Activated T-cell treated with anti-CD3 and anti-CD28 coated beads, Interleukin-2, amount 50 U/mL, for 72 hours (primary cell): ENCODE measurements around the gene CAMK2G. TPM values are rescaled to one million over a fixed set of nuclear protein-coding genes. Genes with fewer than 3 reads are reported as not detected.
"Not testable (repeated sequence)": the region's sequence is repeated elsewhere in the genome, so short reads cannot be mapped to it uniquely, and the experiment has no call there.

Source experiments
- ATAC-seq, 2 donors: fragments of 150-1000 bp; cut with Tn5 transposase; replicated peaks in 1 of 2; 2 replicates each; pipeline ENCODE4 v1.10.0; 2021; ENCODE audit warnings: moderate library complexity in 2 of 2, mild to moderate bottlenecking in 1 of 2
- DNase-seq, 2 donors: peaks; one replicate each; pipeline ENCODE4 v3.0.0; 2021 to 2022; ENCODE audit warnings: mixed read lengths in 1 of 2
- H3K27ac Mint-ChIP-seq: one replicate; pipeline ENCODE4 v1.8.0; 2022; ENCODE audit warnings: mild to moderate bottlenecking, moderate library complexity, mixed read lengths
- H3K27me3 Mint-ChIP-seq: one replicate; pipeline ENCODE4 v1.8.0; 2022; ENCODE audit warnings: low read depth, mixed read lengths
- H3K36me3 Mint-ChIP-seq, 2 donors: one replicate each; pipeline ENCODE4 v1.8.0; 2022; ENCODE audit warnings: mixed read lengths in 2 of 2, mild to moderate bottlenecking in 1 of 2; ENCODE audit not compliant: insufficient read depth in 2 of 2
- H3K4me1 Mint-ChIP-seq: one replicate; pipeline ENCODE4 v1.8.0; 2022; ENCODE audit warnings: low read depth, mixed read lengths
- H3K4me3 Mint-ChIP-seq, 2 donors: one replicate each; pipeline ENCODE4 v1.8.0; 2022; ENCODE audit warnings: mild to moderate bottlenecking in 2 of 2, mixed read lengths in 2 of 2, moderate library complexity in 2 of 2
- H3K9me3 Mint-ChIP-seq, 2 donors: one replicate each; pipeline ENCODE4 v1.8.0; 2022; ENCODE audit warnings: mixed read lengths in 2 of 2
- total RNA-seq, 2 donors: library from RNA; stranded (reverse); gene quantifications; one replicate each; pipeline ENCODE4 v1.2.3, GENCODE V29; 2022

CAMK2G gene
- 10 to 100 TPM; 25.0 to 30.3 TPM for total RNA-seq

GRCh38 chr10:73874267-73875138 is at the start of gene CAMK2G:
Gene CAMK2G, minus strand, starts transcription at chr10:73874555. Its CDS starts 94 bp downstream, at chr10:73874461.
- H3K27me3 Mint-ChIP-seq = no peaks in the 10 kb centered on the region
- H3K4me3 Mint-ChIP-seq = peak within 1 kb of the TSS; percentile 93
- ATAC-seq (peak; percentile 89 to 90), DNase-seq (peak; percentile 85 to 91)
- peak within 1 kb of the TSS; percentile 41 for H3K27ac Mint-ChIP-seq
- H3K9me3 Mint-ChIP-seq = no peaks in the 10 kb centered on the region
- peaks cover 74% of the 10 kb centered on the region for H3K4me1 Mint-ChIP-seq
- peaks cover 0 to 3% of the 10 kb centered on the region in 2 donors for H3K36me3 Mint-ChIP-seq

GRCh38 chr10:73922864-73923133 is 48.4 kb upstream of the CAMK2G start:
- Mint-ChIP-seq H3K9me3 (peaks cover 0 to 2% of the 10 kb centered on the region in 2 donors), H3K27ac (no peak overlapping the region), H3K4me1 (peaks cover 34% of the 10 kb centered on the region), H3K27me3 (peaks cover 56% of the 10 kb centered on the region), H3K4me3 (peak overlapping the region; percentile 9 to 62), H3K36me3 (peaks cover 2 to 8% of the 10 kb centered on the region in 2 donors)
- DNase-seq = no peak
- peak; percentile 58 to 71 for ATAC-seq

- Mint-ChIP-seq H3K36me3 (peaks cover 2 to 8% of the 10 kb centered on the region in 2 donors), H3K27ac (no peak overlapping the region), H3K4me1 (peaks cover 34% of the 10 kb centered on the region), H3K27me3 (peaks cover 50% of the 10 kb centered on the region), H3K9me3 (peaks cover 0 to 2% of the 10 kb centered on the region in 2 donors), H3K4me3 (peak overlapping the region; percentile 31 to 62)
- peak; percentile 15 to 35 for DNase-seq
- ATAC-seq = peak; percentile 74 to 86
Observed at GRCh38 chr10:73922007-73922863, 47.9 kb upstream of the CAMK2G start.

GRCh38 chr10:73920089-73920488 is 45.7 kb upstream of the CAMK2G start:
- ATAC-seq (no peak), DNase-seq (no peak)
- H3K4me3 Mint-ChIP-seq = no peak overlapping the region
- H3K4me1 Mint-ChIP-seq = peaks cover 34% of the 10 kb centered on the region
- no peak overlapping the region for H3K27ac Mint-ChIP-seq
- H3K9me3 Mint-ChIP-seq = peaks cover 0 to 2% of the 10 kb centered on the region in 2 donors
- H3K36me3 Mint-ChIP-seq = peaks cover 2 to 8% of the 10 kb centered on the region in 2 donors
- H3K27me3 Mint-ChIP-seq = peaks cover 41% of the 10 kb centered on the region

GRCh38 chr10:73919481-73919880 is 45.1 kb upstream of the CAMK2G start:
- H3K27ac Mint-ChIP-seq, H3K9me3 Mint-ChIP-seq, DNase-seq, ATAC-seq, H3K4me3 Mint-ChIP-seq, H3K36me3 Mint-ChIP-seq: not testable (repeated sequence)
- Mint-ChIP-seq H3K4me1 (peaks cover 34% of the 10 kb centered on the region), H3K27me3 (peaks cover 35% of the 10 kb centered on the region)

GRCh38 chr10:73917566-73918305 is 43.4 kb upstream of the CAMK2G start:
- peaks cover 22% of the 10 kb centered on the region for H3K4me1 Mint-ChIP-seq
- peaks cover 2 to 8% of the 10 kb centered on the region in 2 donors for H3K36me3 Mint-ChIP-seq
- H3K27me3 Mint-ChIP-seq = peaks cover 32% of the 10 kb centered on the region
- ATAC-seq (no peak), DNase-seq (no peak)
- no peak overlapping the region for H3K27ac Mint-ChIP-seq
- H3K9me3 Mint-ChIP-seq = peaks cover 0 to 2% of the 10 kb centered on the region in 2 donors
- no peak overlapping the region for H3K4me3 Mint-ChIP-seq

- ATAC-seq (no peak), DNase-seq (no peak)
- H3K27ac Mint-ChIP-seq = no peak overlapping the region
- peaks cover 0 to 2% of the 10 kb centered on the region in 2 donors for H3K9me3 Mint-ChIP-seq
- H3K27me3 Mint-ChIP-seq = peaks cover 33% of the 10 kb centered on the region
- peaks cover 15% of the 10 kb centered on the region for H3K4me1 Mint-ChIP-seq
- peaks cover 2 to 8% of the 10 kb centered on the region in 2 donors for H3K36me3 Mint-ChIP-seq
- no peak overlapping the region for H3K4me3 Mint-ChIP-seq
Observed at GRCh38 chr10:73916761-73917470, 42.6 kb upstream of the CAMK2G start.

- Mint-ChIP-seq H3K4me3 (no peak overlapping the region), H3K27ac (no peak overlapping the region), H3K4me1 (peaks cover 20% of the 10 kb centered on the region), H3K36me3 (peaks cover 2 to 8% of the 10 kb centered on the region in 2 donors), H3K27me3 (peaks cover 47% of the 10 kb centered on the region), H3K9me3 (peaks cover 0 to 2% of the 10 kb centered on the region in 2 donors)
- DNase-seq (no peak), ATAC-seq (no peak)
Observed at GRCh38 chr10:73915206-73915851, 41.0 kb upstream of the CAMK2G start.

- ATAC-seq (no peak), DNase-seq (no peak)
- peaks cover 53% of the 10 kb centered on the region for H3K27me3 Mint-ChIP-seq
- H3K36me3 Mint-ChIP-seq = peaks cover 2 to 8% of the 10 kb centered on the region in 2 donors
- no peak overlapping the region for H3K4me3 Mint-ChIP-seq
- no peak overlapping the region for H3K27ac Mint-ChIP-seq
- peaks cover 27% of the 10 kb centered on the region for H3K4me1 Mint-ChIP-seq
- peaks cover 0 to 2% of the 10 kb centered on the region in 2 donors for H3K9me3 Mint-ChIP-seq
Observed at GRCh38 chr10:73914036-73914435, 39.7 kb upstream of the CAMK2G start.

- Mint-ChIP-seq H3K4me3 (peak overlapping the region; percentile 81 to 85), H3K9me3 (no peaks in the 10 kb centered on the region), H3K27me3 (peaks cover 70% of the 10 kb centered on the region), H3K4me1 (peaks cover 41% of the 10 kb centered on the region), H3K36me3 (no peaks in the 10 kb centered on the region), H3K27ac (no peak overlapping the region)
- ATAC-seq (peak in 1 of 2 donors; percentile 25), DNase-seq (no peak)
Observed at GRCh38 chr10:73911553-73912004, 37.2 kb upstream of the CAMK2G start.

- ATAC-seq (peak; percentile 68 to 73), DNase-seq (peak; percentile 50 to 58)
- Mint-ChIP-seq H3K4me1 (peaks cover 41% of the 10 kb centered on the region), H3K27ac (no peak within 1 kb of the TSS), H3K27me3 (peaks cover 67% of the 10 kb centered on the region), H3K9me3 (no peaks in the 10 kb centered on the region), H3K4me3 (peak within 1 kb of the TSS; percentile 81 to 89), H3K36me3 (no peaks in the 10 kb centered on the region)
Observed at GRCh38 chr10:73910764-73911552, 36.6 kb upstream of the CAMK2G start, which contains the start of gene PLAU. Gene PLAU, plus strand, starts transcription at chr10:73911132. Its CDS starts 424 bp downstream, at chr10:73911556.
